Loucy (cell line): ENCODE results near the gene PSMD1.

Experiments
- CTCF ChIP-seq: fragments of 200-600 bp; sonication (generic); conservative IDR thresholded peaks from 2 replicates; pipeline ENCODE4 v1.5.1; 2014; ENCODE audit warnings: mild to moderate bottlenecking, antibody characterized with exemption, low read length
- EZH2phosphoT487 ChIP-seq: fragments of 200-600 bp; IDR thresholded peaks from 2 replicates; pipeline ENCODE4 v1.6.1; 2018; ENCODE audit warnings: antibody characterized with exemption, mild to moderate bottlenecking, moderate library complexity, borderline replicate concordance

GRCh38 chr2:231184319-231184718, 127.7 kb downstream of the PSMD1 start:
- TF ChIP-seq CTCF (no peak), EZH2phosphoT487 (no peak)
